HG03095 (cell line): ENCODE measurements around the gene DRD2.
A peak's percentile ranks its signal among the peaks of the same experiment; 100 is the strongest.

Experiments used
- ATAC-seq: cut with Tn5 transposase; IDR thresholded peaks from one replicate; pipeline ENCODE4 v1.9.1; 2021; ENCODE audit warnings: moderate library complexity; ENCODE audit not compliant: unreplicated experiment

Gene DRD2

GRCh38 chr11:113447621-113448315 lies 27.4 kb downstream of the DRD2 start:
- no peak for ATAC-seq

- ATAC-seq: no peak
Observed at GRCh38 chr11:113446938-113447337, 28.3 kb downstream of the DRD2 start.

GRCh38 chr11:113446112-113446511 lies 29.1 kb downstream of the DRD2 start:
- ATAC-seq: peak; percentile 95

GRCh38 chr11:113444502-113445123 lies 30.6 kb downstream of the DRD2 start:
- no peak for ATAC-seq

- ATAC-seq: no peak
Observed at GRCh38 chr11:113440816-113441215, 34.4 kb downstream of the DRD2 start.

- no peak for ATAC-seq
Observed at GRCh38 chr11:113436672-113437252, 38.4 kb downstream of the DRD2 start.

GRCh38 chr11:113435190-113435968 lies 39.8 kb downstream of the DRD2 start:
- ATAC-seq: no peak

- no peak for ATAC-seq
Observed at GRCh38 chr11:113431746-113432145, 43.5 kb downstream of the DRD2 start.

- ATAC-seq: no peak
Observed at GRCh38 chr11:113426686-113427085, 48.5 kb downstream of the DRD2 start.

GRCh38 chr11:113420808-113421207 lies 54.4 kb downstream of the DRD2 start:
- no peak for ATAC-seq

GRCh38 chr11:113419454-113420003 lies 55.7 kb downstream of the DRD2 start:
- no peak for ATAC-seq

- ATAC-seq: peak; percentile 82
Observed at GRCh38 chr11:113417428-113417827, 57.8 kb downstream of the DRD2 start.

GRCh38 chr11:113415343-113415742 lies 59.9 kb downstream of the DRD2 start:
- no peak for ATAC-seq

GRCh38 chr11:113412675-113413074 lies 62.5 kb downstream of the DRD2 start:
- ATAC-seq: no peak

GRCh38 chr11:113411536-113411935 lies 63.7 kb downstream of the DRD2 start:
- no peak for ATAC-seq

GRCh38 chr11:113410414-113411135 lies 64.6 kb downstream of the DRD2 start:
- ATAC-seq: no peak

GRCh38 chr11:113409526-113409925 lies 65.7 kb downstream of the DRD2 start:
- no peak for ATAC-seq

- ATAC-seq: no peak
Observed at GRCh38 chr11:113408887-113409286, 66.3 kb downstream of the DRD2 start.

- no peak for ATAC-seq
Observed at GRCh38 chr11:113408206-113408605, 67.0 kb downstream of the DRD2 start.

- no peak for ATAC-seq
Observed at GRCh38 chr11:113407163-113407562, 68.0 kb downstream of the DRD2 start.
